ENCODE results near the gene GALNS. TPM values are rescaled to one million over a fixed set of nuclear protein-coding genes. Genes with fewer than 3 reads are reported as not detected.

The GALNS gene
- total RNA-seq, 2 donors from 2014 or later = 24.8 to 38.7 TPM

DNA sequence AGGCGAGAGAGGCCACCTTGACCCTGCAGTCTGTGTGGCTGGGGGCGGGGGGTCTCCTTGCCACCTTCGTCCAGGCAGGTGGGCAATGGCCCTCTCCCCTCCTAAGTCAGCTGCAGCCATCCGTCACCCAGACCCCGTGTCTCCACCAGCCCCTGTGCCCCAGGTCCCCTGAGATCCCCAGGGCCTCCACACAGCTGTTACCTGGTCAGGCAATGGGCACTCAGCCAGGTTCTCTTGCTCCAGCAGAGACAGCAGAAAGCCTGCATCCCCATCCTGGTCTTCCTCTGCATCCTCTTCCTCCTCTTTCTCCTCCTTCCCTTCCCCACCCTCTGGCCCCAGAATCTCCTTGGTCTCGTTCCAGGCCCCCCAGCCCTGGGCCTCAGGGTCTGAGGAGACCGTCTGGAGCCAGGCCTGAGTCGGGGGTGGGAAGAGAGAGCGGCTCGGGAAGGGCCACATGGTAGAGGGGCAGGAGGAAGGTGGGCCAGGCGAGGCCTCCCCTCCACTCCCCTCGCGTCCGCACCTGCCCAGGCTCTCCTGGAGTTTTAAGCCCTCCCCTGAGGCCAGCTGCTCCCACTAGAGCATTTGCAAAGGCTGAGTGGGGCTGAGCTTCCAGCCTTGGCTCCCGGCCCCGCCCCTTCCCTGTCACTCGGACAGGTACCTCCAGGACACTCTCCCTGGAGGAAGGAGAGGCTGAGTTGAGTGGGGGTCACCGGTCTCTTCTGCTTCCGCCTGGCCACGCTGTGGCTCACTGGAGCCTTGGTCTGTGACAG, 9.6 kb upstream of the GALNS start, which contains the start of gene PABPN1L:
Gene PABPN1L, minus strand, starts transcription at position 510 of the 770 bp plus-strand sequence. Its CDS starts 54 bp downstream, at position 456.
- Histone ChIP-seq H3K36me3 (peaks cover 8% of the 10 kb centered on the region), H3K9me3 (no peaks in the 10 kb centered on the region), H3K4me3 (no peak within 1 kb of the TSS), H3K27me3 (replicated peaks; ENCODE audit: insufficient read depth) (no peaks in the 10 kb centered on the region), H3K4me1 (ENCODE audit: control insufficient read depth in 1 of 2, low read depth in 2 of 2) (no peaks in the 10 kb centered on the region), H3K27ac (no peak within 1 kb of the TSS)
- TF ChIP-seq CTCF (IDR thresholded peaks at IDR 0.05) = no peak
- no peak for ATAC-seq (ENCODE audit: insufficient number of reproducible peaks, low FRiP score, low read depth)
- no peak for DNase-seq (ENCODE audit: low spot score)

GRCh38 chr16:88865742-88866141, 9.0 kb upstream of the GALNS start:
- H3K27me3 ChIP-seq (replicated peaks; ENCODE audit: insufficient read depth) = no peaks in the 10 kb centered on the region
- no peak overlapping the region for H3K4me3 ChIP-seq
- H3K36me3 ChIP-seq = peaks cover 14% of the 10 kb centered on the region
- H3K4me1 ChIP-seq (ENCODE audit: control insufficient read depth in 1 of 2, low read depth in 2 of 2) = no peaks in the 10 kb centered on the region
- no peak for ATAC-seq (ENCODE audit: insufficient number of reproducible peaks, low FRiP score, low read depth)
- DNase-seq (ENCODE audit: low spot score) = no peak
- no peaks in the 10 kb centered on the region for H3K9me3 ChIP-seq
- no peak for TF ChIP-seq CTCF (IDR thresholded peaks at IDR 0.05)
- no peak overlapping the region for H3K27ac ChIP-seq

- no peaks in the 10 kb centered on the region for H3K27me3 ChIP-seq (replicated peaks; ENCODE audit: insufficient read depth)
- H3K36me3 ChIP-seq = peaks cover 18% of the 10 kb centered on the region
- no peak for TF ChIP-seq CTCF (IDR thresholded peaks at IDR 0.05)
- no peaks in the 10 kb centered on the region for H3K4me1 ChIP-seq (ENCODE audit: control insufficient read depth in 1 of 2, low read depth in 2 of 2)
- ATAC-seq (ENCODE audit: insufficient number of reproducible peaks, low FRiP score, low read depth) (no peak), DNase-seq (ENCODE audit: low spot score) (no peak)
- H3K27ac ChIP-seq = no peak overlapping the region
- H3K9me3 ChIP-seq = no peaks in the 10 kb centered on the region
- no peak overlapping the region for H3K4me3 ChIP-seq
Observed at GRCh38 chr16:88865310-88865709, 8.6 kb upstream of the GALNS start.

- Histone ChIP-seq H3K4me1 (ENCODE audit: control insufficient read depth in 1 of 2, low read depth in 2 of 2) (no peaks in the 10 kb centered on the region), H3K27me3 (replicated peaks; ENCODE audit: insufficient read depth) (no peaks in the 10 kb centered on the region)
- TF ChIP-seq CTCF (IDR thresholded peaks at IDR 0.05) = no peak
Observed at GRCh38 chr16:88864521-88864920, 7.8 kb upstream of the GALNS start.

DNA sequence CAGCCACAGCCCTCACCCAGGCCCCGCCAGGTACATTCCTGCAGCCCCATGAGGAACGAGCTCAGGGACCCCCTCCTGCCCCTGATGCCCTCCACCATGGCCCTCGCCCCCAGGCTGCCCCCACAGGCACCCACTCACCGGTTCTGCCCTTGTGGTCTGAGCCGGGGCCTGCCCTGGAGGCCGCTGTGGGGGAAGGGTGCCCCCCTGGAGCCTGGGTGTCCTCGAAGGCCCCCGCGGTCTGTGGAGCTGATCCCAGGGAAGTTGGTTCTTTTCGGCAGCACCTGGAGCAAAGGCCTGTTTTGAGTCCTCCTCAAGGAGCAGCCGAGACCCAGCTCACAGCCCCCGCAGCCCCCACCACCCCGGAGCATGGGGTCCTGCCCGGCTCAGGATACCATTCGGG, 7.4 kb upstream of the GALNS start:
- Histone ChIP-seq H3K36me3 (peaks cover 29% of the 10 kb centered on the region), H3K4me1 (ENCODE audit: control insufficient read depth in 1 of 2, low read depth in 2 of 2) (no peaks in the 10 kb centered on the region), H3K27ac (no peak overlapping the region), H3K9me3 (no peaks in the 10 kb centered on the region), H3K27me3 (replicated peaks; ENCODE audit: insufficient read depth) (no peaks in the 10 kb centered on the region), H3K4me3 (no peak overlapping the region)
- DNase-seq (ENCODE audit: low spot score) (no peak), ATAC-seq (ENCODE audit: insufficient number of reproducible peaks, low FRiP score, low read depth) (no peak)
- TF ChIP-seq CTCF (IDR thresholded peaks at IDR 0.05) = no peak

More at GRCh38 chr16:88864521-88864920, 7.8 kb upstream of the GALNS start:
- Histone ChIP-seq H3K36me3 (peaks cover 25% of the 10 kb centered on the region), H3K4me3 (no peak overlapping the region), H3K27ac (no peak overlapping the region), H3K9me3 (no peaks in the 10 kb centered on the region)
- no peak for DNase-seq (ENCODE audit: low spot score)
- no peak for ATAC-seq (ENCODE audit: insufficient number of reproducible peaks, low FRiP score, low read depth)
